IMR-90 (cell line): ENCODE data around the gene RAI2.

Experiments
- CTCF ChIP-seq: conservative IDR thresholded peaks from 2 replicates; pipeline ENCODE4 v1.5.1; 2012; ENCODE audit warnings: mild to moderate bottlenecking, low read depth, low read length, improper control_type of control experiment
- ELK1 ChIP-seq: fragments of 150-350 bp; IDR thresholded peaks from 2 replicates; pipeline ENCODE4 v1.6.1; 2016; ENCODE audit warnings: low read depth, mild to moderate bottlenecking, low read length, moderate library complexity, borderline replicate concordance
- MAFK ChIP-seq: IDR thresholded peaks from 2 replicates; pipeline ENCODE4 v1.6.1; 2012; ENCODE audit warnings: low read depth, low read length, improper control_type of control experiment
- NFE2L2 ChIP-seq: fragments of 150-350 bp; IDR thresholded peaks from 2 replicates; pipeline ENCODE4 v1.6.1; 2016; ENCODE audit warnings: low read depth, mild to moderate bottlenecking, low read length

- no peak for TF ChIP-seq MAFK
- no peak for TF ChIP-seq ELK1
- TF ChIP-seq NFE2L2, result no peak
- no peak for TF ChIP-seq CTCF
Measured at GRCh38 chrX:17813277-17813676, 47.8 kb downstream of the RAI2 start.
